Bone marrow (tissue), 2 donors: ENCODE results near the gene CTDSPL.
"Not testable (repeated sequence)": the region's sequence is repeated elsewhere in the genome, so short reads cannot be mapped to it uniquely, and the experiment has no call there.

Experiments used
- DNase-seq, 2 donors: peaks; one replicate each; lab custom pipeline; 2025; lab: John Stamatoyannopoulos, UW

Gene CTDSPL

GRCh38 chr3:38019658-38020341 lies 158.1 kb downstream of the CTDSPL start:
- no peak for DNase-seq

- no peak for DNase-seq
Observed at GRCh38 chr3:38020342-38020726, 158.7 kb downstream of the CTDSPL start.

GRCh38 chr3:38021196-38021595 lies 159.5 kb downstream of the CTDSPL start:
- no peak for DNase-seq

- DNase-seq: no peak
Observed at GRCh38 chr3:38022301-38022700, 160.6 kb downstream of the CTDSPL start.

- no peak for DNase-seq
Observed at GRCh38 chr3:38022896-38023709, 161.4 kb downstream of the CTDSPL start.

GRCh38 chr3:38026856-38027255 lies 165.2 kb downstream of the CTDSPL start:
- no peak for DNase-seq

- DNase-seq: no peak
Observed at GRCh38 chr3:38027466-38028465, 166.1 kb downstream of the CTDSPL start.

- no peak for DNase-seq
Observed at GRCh38 chr3:38028621-38029361, 167.1 kb downstream of the CTDSPL start.

GRCh38 chr3:38029400-38030125 lies 167.9 kb downstream of the CTDSPL start, which contains the start of gene PLCD1:
TSS of gene PLCD1 (minus strand) at chr3:38029642. CDS start at chr3:38029539, 103 bp downstream.
- DNase-seq: no peak

GRCh38 chr3:38030126-38031021 lies 168.7 kb downstream of the CTDSPL start:
- no peak for DNase-seq

GRCh38 chr3:38031022-38031994 lies 169.6 kb downstream of the CTDSPL start:
- no peak for DNase-seq

GRCh38 chr3:38032328-38032865 lies 170.7 kb downstream of the CTDSPL start:
- no peak for DNase-seq

GRCh38 chr3:38033586-38033985 lies 171.9 kb downstream of the CTDSPL start:
- not testable (repeated sequence) for DNase-seq
